Body of pancreas (tissue), 4 donors: Measurements from ENCODE around the gene INSIG2. TPM values are rescaled to one million over a fixed set of nuclear protein-coding genes. Genes with fewer than 3 reads are reported as not detected.

Experiments
- ATAC-seq: fragments of 150-250 bp; one replicate; pipeline ENCODE4 v1.9.1; 2016
- DNase-seq, 4 donors: peaks; one replicate each; pipeline ENCODE4 v3.0.0-alpha.2; 2019
- H3K27ac ChIP-seq, 4 donors: fragments of 200-600 bp; sonication (generic); 1 replicate in 3 of 4; 2 replicates in 1 of 4; pipeline versions ENCODE4 v1.5.1 to v1.6.1; 2016 to 2019; ENCODE audit warnings: mild to moderate bottlenecking in 1 of 4, mixed read lengths in 1 of 4, moderate library complexity in 1 of 4
- H3K27me3 ChIP-seq, 2 donors: fragments of 200-600 bp; sonication (generic); one replicate each; pipeline ENCODE4 v1.6.0; 2016; ENCODE audit warnings: mild to moderate bottlenecking in 1 of 2
- H3K36me3 ChIP-seq, 2 donors: fragments of 200-600 bp; sonication (generic); replicated peaks in 1 of 2; 2 replicates each; pipeline ENCODE4 v1.5.1; 2016; ENCODE audit warnings: low read depth in 2 of 2; ENCODE audit not compliant: insufficient read depth in 1 of 2
- H3K4me1 ChIP-seq: fragments of 200-600 bp; sonication (generic); one replicate; pipeline ENCODE4 v1.6.0; 2016
- H3K4me3 ChIP-seq, 2 donors: fragments of 200-600 bp; sonication (generic); 1 replicate in 1 of 2; 2 replicates in 1 of 2; pipeline ENCODE4 v1.5.1; 2016 to 2019
- H3K9me3 ChIP-seq, 3 donors: fragments of 200-600 bp; sonication (generic); 1 replicate in 2 of 3; 2 replicates in 1 of 3; pipeline ENCODE4 v1.5.1; 2016
- POLR2A ChIP-seq, 3 donors: fragments of 450-650 bp; IDR thresholded peaks; one replicate each; pipeline ENCODE4 v1.6.1; 2016; ENCODE audit warnings: antibody characterized with exemption in 3 of 3, mild to moderate bottlenecking in 2 of 3
- WGBS, 2 donors: methylation state at CpG; one replicate each; pipeline ENCODE4 v1.1.5; 2017; 5-methylcytosine and 5-hydroxymethylcytosine counted together
- intact Hi-C: fragments of 100-400 bp; cut with DNase I; formaldehyde crosslinking; loops from one replicate; pipeline ENCODE4 v1.15.1; 2023
- total RNA-seq, 2 donors: library from RNA; depleted of rRNA; stranded (reverse); fragments of >200 nt; gene quantifications; one replicate each; pipeline ENCODE4 v1.1.0, GENCODE V29; 2016
- TF ChIP-seq, protein P1 (sequence below), 7 experiments: fragments of 450-650 bp in 4 of 7; fragments of 200-600 bp in 3 of 7; sonication (generic) in 3 of 7; IDR thresholded peaks; one replicate each; pipeline ENCODE4 v1.5.1; 2016 to 2019; ENCODE audit warnings: antibody characterized with exemption in 7 of 7

INSIG2 gene
- total RNA-seq, 2 donors from 2014 or later: 3.6 to 25.4 TPM

DNA sequence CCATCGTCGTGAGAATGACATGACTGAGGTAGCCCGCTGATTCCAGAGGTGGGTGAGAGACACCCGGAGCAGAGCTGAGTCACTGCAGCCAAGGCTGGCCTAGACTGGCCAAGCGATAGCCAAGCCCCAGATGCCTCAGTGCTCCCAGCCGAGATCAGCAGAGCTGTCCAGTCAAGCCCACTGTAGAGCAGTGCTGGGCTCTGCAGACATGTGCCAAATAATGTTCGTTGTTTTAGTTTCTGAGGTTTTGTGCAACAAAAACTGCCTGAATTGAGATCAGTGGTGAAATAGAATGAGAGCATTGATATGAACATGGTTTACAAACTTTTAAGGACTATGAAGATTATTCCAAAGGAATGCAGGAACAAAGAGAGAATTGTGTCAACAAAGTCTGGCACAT is 42.1 kb downstream of the INSIG2 start:
- WGBS, 2 donors: 75 to 84% methylated on average over 7 of the region's 7 CpGs
- Histone ChIP-seq H3K4me3 (no peak overlapping the region), H3K36me3 (no peaks in the 10 kb centered on the region), H3K27me3 (no peaks in the 10 kb centered on the region), H3K4me1 (no peaks in the 10 kb centered on the region), H3K27ac (no peak overlapping the region), H3K9me3 (no peaks in the 10 kb centered on the region)
- intact Hi-C loops: no loop called here
- TF ChIP-seq, protein P1, sequence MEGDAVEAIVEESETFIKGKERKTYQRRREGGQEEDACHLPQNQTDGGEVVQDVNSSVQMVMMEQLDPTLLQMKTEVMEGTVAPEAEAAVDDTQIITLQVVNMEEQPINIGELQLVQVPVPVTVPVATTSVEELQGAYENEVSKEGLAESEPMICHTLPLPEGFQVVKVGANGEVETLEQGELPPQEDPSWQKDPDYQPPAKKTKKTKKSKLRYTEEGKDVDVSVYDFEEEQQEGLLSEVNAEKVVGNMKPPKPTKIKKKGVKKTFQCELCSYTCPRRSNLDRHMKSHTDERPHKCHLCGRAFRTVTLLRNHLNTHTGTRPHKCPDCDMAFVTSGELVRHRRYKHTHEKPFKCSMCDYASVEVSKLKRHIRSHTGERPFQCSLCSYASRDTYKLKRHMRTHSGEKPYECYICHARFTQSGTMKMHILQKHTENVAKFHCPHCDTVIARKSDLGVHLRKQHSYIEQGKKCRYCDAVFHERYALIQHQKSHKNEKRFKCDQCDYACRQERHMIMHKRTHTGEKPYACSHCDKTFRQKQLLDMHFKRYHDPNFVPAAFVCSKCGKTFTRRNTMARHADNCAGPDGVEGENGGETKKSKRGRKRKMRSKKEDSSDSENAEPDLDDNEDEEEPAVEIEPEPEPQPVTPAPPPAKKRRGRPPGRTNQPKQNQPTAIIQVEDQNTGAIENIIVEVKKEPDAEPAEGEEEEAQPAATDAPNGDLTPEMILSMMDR (IDR thresholded peaks at IDR 0.05): no peak
- no peak for TF ChIP-seq POLR2A (IDR thresholded peaks at IDR 0.05)
- DNase-seq (no peak), ATAC-seq (peak; percentile 27)

GRCh38 chr2:118131771-118132170 is 43.5 kb downstream of the INSIG2 start:
- 65 to 73% methylated on average over 4 of the region's 4 CpGs for WGBS, 2 donors
- intact Hi-C loops: no loop called here
- Histone ChIP-seq H3K9me3 (no peaks in the 10 kb centered on the region), H3K4me3 (no peak overlapping the region), H3K27ac (no peak overlapping the region), H3K36me3 (no peaks in the 10 kb centered on the region), H3K4me1 (no peaks in the 10 kb centered on the region), H3K27me3 (no peaks in the 10 kb centered on the region)
- TF ChIP-seq, protein P1 (IDR thresholded peaks at IDR 0.05): no peak
- no peak for TF ChIP-seq POLR2A (IDR thresholded peaks at IDR 0.05)
- no peak for ATAC-seq
- no peak for DNase-seq

GRCh38 chr2:118133916-118134315 is 45.6 kb downstream of the INSIG2 start:
- no peak for ATAC-seq
- no peaks in the 10 kb centered on the region for H3K36me3 ChIP-seq
- H3K9me3 ChIP-seq: no peaks in the 10 kb centered on the region
- H3K4me3 ChIP-seq: no peak overlapping the region
- H3K27me3 ChIP-seq: no peaks in the 10 kb centered on the region
- WGBS, 2 donors: 80 to 87% methylated on average over 2 of the region's 2 CpGs
- H3K4me1 ChIP-seq: no peaks in the 10 kb centered on the region
- intact Hi-C loops: no loop called here
- no peak overlapping the region for H3K27ac ChIP-seq
- DNase-seq: no peak
- no peak for TF ChIP-seq POLR2A (IDR thresholded peaks at IDR 0.05)
- TF ChIP-seq, protein P1 (IDR thresholded peaks at IDR 0.05): no peak

DNA sequence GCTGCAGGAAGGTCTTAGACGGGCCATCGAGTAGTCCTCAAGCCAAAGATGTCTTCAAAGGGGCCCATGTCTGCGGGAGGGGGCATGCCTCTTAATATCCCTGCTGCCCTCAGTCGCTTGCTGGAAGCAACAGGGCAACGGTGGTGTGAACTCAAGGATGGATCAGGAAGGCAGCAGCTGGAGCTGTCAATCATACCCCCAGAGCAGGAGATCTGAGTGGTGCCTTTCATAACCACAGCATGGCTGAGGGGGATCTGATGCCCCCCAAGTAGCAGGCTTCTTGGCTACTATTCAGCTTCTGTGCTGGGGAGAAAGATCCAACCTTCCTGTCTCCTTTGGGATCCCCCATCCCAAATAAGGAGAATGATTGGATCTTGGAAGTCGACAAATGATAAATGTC is 46.4 kb downstream of the INSIG2 start:
- intact Hi-C loops: no loop called here
- WGBS, 2 donors: 78 to 79% methylated on average over 6 of the region's 6 CpGs
- TF ChIP-seq, protein P1 (IDR thresholded peaks at IDR 0.05): no peak
- TF ChIP-seq POLR2A (IDR thresholded peaks at IDR 0.05): no peak
- H3K27me3 ChIP-seq: no peaks in the 10 kb centered on the region
- H3K4me3 ChIP-seq: no peak overlapping the region
- no peak overlapping the region for H3K27ac ChIP-seq
- no peaks in the 10 kb centered on the region for H3K36me3 ChIP-seq
- H3K9me3 ChIP-seq: no peaks in the 10 kb centered on the region
- no peaks in the 10 kb centered on the region for H3K4me1 ChIP-seq
- no peak for ATAC-seq
- DNase-seq: no peak

- Histone ChIP-seq H3K36me3 (no peaks in the 10 kb centered on the region), H3K27ac (no peak overlapping the region), H3K9me3 (no peaks in the 10 kb centered on the region), H3K4me3 (no peak overlapping the region), H3K27me3 (no peaks in the 10 kb centered on the region), H3K4me1 (no peaks in the 10 kb centered on the region)
- ATAC-seq (no peak), DNase-seq (no peak)
- no peak for TF ChIP-seq POLR2A (IDR thresholded peaks at IDR 0.05)
- TF ChIP-seq, protein P1 (IDR thresholded peaks at IDR 0.05): no peak
- 37 to 78% methylated on average over 1 of the region's 1 CpG for WGBS, 2 donors
- intact Hi-C loops: no loop called here
Measured at GRCh38 chr2:118145207-118145606, 56.9 kb downstream of the INSIG2 start.
